T-cell (primary cell): ENCODE measurements around the gene IFNA1. TPM values are rescaled to one million over a fixed set of nuclear protein-coding genes. Genes with fewer than 3 reads are reported as not detected.
"Not testable (repeated sequence)": the region's sequence is repeated elsewhere in the genome, so short reads cannot be mapped to it uniquely, and the experiment has no call there.

Experiments used
- ATAC-seq, 4 experiments: fragments of 200-7000 bp in 3 of 4; fragments of 150-1000 bp in 1 of 4; cut with Tn5 transposase; replicated peaks in 1 of 4; 1 replicate in 3 of 4; 2 replicates in 1 of 4; pipeline ENCODE4 v1.10.0; 2021; ENCODE audit warnings: moderate library complexity in 3 of 4, mild to moderate bottlenecking in 2 of 4, moderate number of reproducible peaks in 1 of 4
- CTCF ChIA-PET, 2 donors: fragments of 300-600 bp; sonication (Branson Sonifier 250); formaldehyde crosslinking; loops; one replicate each; lab custom pipeline; 2022; ENCODE audit warnings: antibody characterized with exemption in 2 of 2; lab: Charles Lee
- POLR2A ChIA-PET, 2 donors: fragments of 300-600 bp; sonication (Branson Sonifier 250); formaldehyde crosslinking; loops; one replicate each; lab custom pipeline; 2022; ENCODE audit warnings: antibody characterized with exemption in 2 of 2; lab: Charles Lee
- DNase-seq, 35 experiments: peaks; one replicate each; pipeline versions ENCODE4 v3.0.0 to v3.0.0-alpha.2; 2013 to 2023
- H3K27ac ChIP-seq: one replicate; pipeline ENCODE4 v1.5.1; 2013; ENCODE audit warnings: low read length
- H3K27me3 ChIP-seq, 2 experiments: replicated peaks in 1 of 2; 1 replicate in 1 of 2; 2 replicates in 1 of 2; pipeline versions ENCODE4 v1.6.1 to v1.7.0; 2013; ENCODE audit warnings: low read length in 1 of 2, mixed read lengths in 1 of 2; ENCODE audit not compliant: control insufficient read depth in 2 of 2, insufficient read depth in 2 of 2; ENCODE audit errors: extremely low read depth in 1 of 2
- H3K36me3 ChIP-seq, 2 donors: 1 replicate in 1 of 2; 2 replicates in 1 of 2; pipeline versions ENCODE4 v1.6.1 to v1.7.0; 2013; ENCODE audit warnings: low read length in 1 of 2; ENCODE audit not compliant: control insufficient read depth in 2 of 2, insufficient read depth in 1 of 2; ENCODE audit errors: extremely low read depth in 1 of 2
- H3K4me1 ChIP-seq, 2 experiments: 1 replicate in 1 of 2; 2 replicates in 1 of 2; pipeline versions ENCODE4 v1.6.1 to v1.7.0; 2013; ENCODE audit warnings: low read length in 2 of 2, mixed read lengths in 1 of 2; ENCODE audit not compliant: insufficient read depth in 2 of 2, control insufficient read depth in 1 of 2; ENCODE audit errors: extremely low read depth in 1 of 2
- H3K4me3 ChIP-seq, 2 donors: 1 replicate in 1 of 2; 2 replicates in 1 of 2; pipeline versions ENCODE4 v1.5.1 to v1.7.0; 2013; ENCODE audit warnings: mild to moderate bottlenecking in 2 of 2, low read length in 1 of 2, moderate library complexity in 1 of 2; ENCODE audit not compliant: control insufficient read depth in 1 of 2; ENCODE audit errors: extremely low read depth in 1 of 2
- H3K9me3 ChIP-seq: 2 replicates; pipeline ENCODE4 v1.7.0; 2013
- H3K27ac Mint-ChIP-seq, 2 donors: one replicate each; pipeline ENCODE4 v1.8.0; 2020 to 2021; ENCODE audit warnings: mild to moderate bottlenecking in 2 of 2, mixed read lengths in 2 of 2
- H3K27me3 Mint-ChIP-seq, 2 donors: one replicate each; pipeline ENCODE4 v1.8.0; 2021 to 2022; ENCODE audit warnings: mixed read lengths in 2 of 2
- H3K36me3 Mint-ChIP-seq: one replicate; pipeline ENCODE4 v1.8.0; 2021; ENCODE audit warnings: mixed read lengths
- H3K4me1 Mint-ChIP-seq, 3 donors: one replicate each; pipeline ENCODE4 v1.8.0; 2020 to 2022; ENCODE audit warnings: mixed read lengths in 3 of 3, mild to moderate bottlenecking in 1 of 3
- H3K4me3 Mint-ChIP-seq, 3 donors: one replicate each; pipeline ENCODE4 v1.8.0; 2020 to 2022; ENCODE audit warnings: mild to moderate bottlenecking in 3 of 3, mixed read lengths in 3 of 3, moderate library complexity in 3 of 3
- H3K9me3 Mint-ChIP-seq, 3 donors: one replicate each; pipeline ENCODE4 v1.8.0; 2020 to 2022; ENCODE audit warnings: mixed read lengths in 3 of 3
- WGBS: methylation state at CpG from one replicate; pipeline ENCODE4 v1.1.5; 2013; ENCODE audit warnings: missing lambda C conversion rate; ENCODE audit not compliant: insufficient coverage; 5-methylcytosine and 5-hydroxymethylcytosine counted together
- total RNA-seq, 35 experiments: library from RNA in 6 of 35; stranded (reverse) in 6 of 35; fragments of 120-200 nt in 1 of 35; gene quantifications; one replicate each; pipeline versions ENCODE4 v1.2.1 to v1.2.4 and lab custom pipeline; 2013 to 2026

The IFNA1 gene
- total RNA-seq, 5 donors from 2014 or later (not counting 1 experiment from before 2014, with no cell fraction given): not detected

DNA sequence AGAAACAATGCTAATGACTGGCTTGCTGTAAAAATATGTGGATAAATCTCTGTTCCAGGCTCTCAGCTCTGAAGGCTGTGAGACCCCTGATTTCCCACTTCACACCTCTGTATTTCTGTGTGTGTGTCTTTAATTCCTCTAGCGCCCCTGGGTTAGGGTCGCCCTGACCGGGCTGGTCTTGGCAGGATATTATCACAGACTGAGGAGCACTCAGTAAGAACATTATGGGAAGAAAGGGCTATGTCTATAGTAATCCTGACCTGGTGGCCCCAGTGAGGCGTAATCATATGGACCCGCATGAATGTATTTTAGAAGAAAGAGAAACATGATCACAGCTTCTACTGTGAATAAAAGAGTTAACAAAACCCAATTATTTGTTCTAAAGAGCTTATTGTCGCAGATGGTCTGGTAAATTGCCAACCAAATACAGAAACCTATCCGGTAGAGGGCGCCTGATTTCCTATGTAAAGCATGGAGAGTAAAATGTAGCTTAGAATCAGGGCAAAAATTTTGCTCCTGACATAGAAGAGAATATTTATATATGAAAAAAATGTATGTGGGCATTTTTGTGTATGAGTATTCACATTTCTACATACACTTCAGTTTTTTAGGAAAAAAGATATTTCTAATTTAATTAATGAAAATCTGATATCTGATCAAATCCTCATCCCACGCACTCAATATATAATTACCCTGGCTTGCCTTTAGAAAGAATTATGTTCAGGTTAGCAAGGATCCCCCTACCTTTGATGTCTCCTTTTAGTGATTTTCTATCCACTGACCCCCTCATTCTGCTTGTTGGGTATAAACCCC lies 5.8 kb upstream of the IFNA1 start:
- H3K4me3 Mint-ChIP-seq: no peak overlapping the region
- H3K4me1 ChIP-seq: no peaks in the 10 kb centered on the region
- no peak overlapping the region for H3K4me3 ChIP-seq
- H3K27me3 Mint-ChIP-seq: peaks cover 25 to 27% of the 10 kb centered on the region in 2 donors
- H3K27ac ChIP-seq: no peak overlapping the region
- no peaks in the 10 kb centered on the region for H3K9me3 ChIP-seq
- ATAC-seq (peak in 1 of 4 experiments; percentile 35), DNase-seq (peak in 27 of 35 experiments; percentile 13 to 71 (median 34))
- no peaks in the 10 kb centered on the region for H3K36me3 Mint-ChIP-seq
- H3K27ac Mint-ChIP-seq: no peak overlapping the region
- H3K27me3 ChIP-seq: peaks cover 0 to 12% of the 10 kb centered on the region in 2 experiments
- WGBS: 90% methylated on average over 2 of the region's 9 CpGs
- H3K4me1 Mint-ChIP-seq: no peaks in the 10 kb centered on the region
- ChIA-PET CTCF (interaction anchor here (0.6 to 2.4 kb wide), 34 partner anchors 9 to 1110 kb away, joined by 3 to 34 read pairs (median 4); partner anchors contain the start of gene KLHL9 (in 1 of the 2)), POLR2A (interaction anchor here in 1 of 2 donors (0.6 kb wide), 2 partner anchors 14 to 197 kb away, joined by 3 to 7 read pairs; no protein-coding TSS in a partner anchor)
- no peaks in the 10 kb centered on the region for H3K9me3 Mint-ChIP-seq
- no peaks in the 10 kb centered on the region for H3K36me3 ChIP-seq

DNA sequence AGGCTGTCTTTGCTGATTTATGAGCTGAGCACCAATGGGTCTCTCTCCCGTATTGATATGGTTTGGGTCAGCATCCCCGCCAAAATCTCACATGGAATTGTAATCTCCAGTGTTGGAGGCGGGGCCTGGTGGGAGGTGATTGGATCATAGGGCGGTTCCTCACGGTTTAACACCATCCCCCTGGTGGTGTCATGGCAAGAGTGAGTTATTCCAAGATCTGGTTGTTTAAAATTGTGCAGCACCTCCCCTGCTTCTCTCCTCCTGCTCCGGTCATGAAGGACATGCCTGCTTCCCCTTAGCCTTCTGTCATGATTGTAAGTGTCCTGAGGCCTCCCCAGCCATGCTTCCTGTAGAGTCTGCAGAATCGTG lies 5.2 kb upstream of the IFNA1 start:
- peaks cover 19 to 27% of the 10 kb centered on the region in 2 donors for H3K27me3 Mint-ChIP-seq
- POLR2A ChIA-PET: not testable (repeated sequence)

DNA sequence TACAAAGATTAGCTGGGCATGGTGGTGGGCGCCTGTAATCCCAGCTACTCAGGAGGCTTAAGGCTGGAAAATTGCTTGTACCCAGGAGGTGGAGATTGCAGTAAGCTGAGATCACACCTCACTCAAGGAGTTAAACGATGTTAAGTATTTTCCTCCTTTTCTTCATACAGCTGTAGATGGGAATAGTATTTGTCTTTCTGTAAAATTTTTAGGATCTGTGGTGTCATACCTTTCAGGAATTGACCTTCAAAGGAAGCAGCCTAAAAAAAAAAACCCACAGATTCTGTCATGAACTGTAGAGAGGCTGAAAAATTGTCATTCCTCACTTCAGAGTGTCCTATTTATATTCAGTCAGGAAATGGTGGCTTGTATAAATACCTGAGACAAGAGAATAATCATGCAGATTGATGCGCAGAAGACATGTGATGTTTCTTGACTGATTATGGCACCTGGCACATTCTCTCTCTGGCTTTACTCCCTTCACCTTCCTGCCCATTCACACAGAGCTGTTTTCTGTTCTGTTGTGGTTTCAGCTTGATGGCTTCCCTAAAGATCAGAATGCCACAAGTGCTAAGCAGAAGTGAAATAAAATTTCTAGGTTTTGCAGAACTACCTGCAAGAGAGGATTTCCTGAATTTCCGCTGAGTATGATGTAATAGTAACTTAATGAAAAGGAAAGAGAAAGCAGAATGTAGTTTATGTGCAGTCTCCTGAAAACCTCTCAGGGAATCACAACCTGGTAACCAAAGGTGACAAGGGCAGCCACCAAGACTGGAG lies 3.8 kb downstream of the IFNA1 start:
- WGBS: 0% methylated on average over 1 of the region's 4 CpGs
- Histone ChIP-seq H3K9me3 (no peaks in the 10 kb centered on the region), H3K27ac (peak overlapping the region; percentile 38), H3K27me3 (no peaks in the 10 kb centered on the region), H3K36me3 (no peaks in the 10 kb centered on the region), H3K4me1 (peaks cover 8 to 12% of the 10 kb centered on the region in 2 experiments), H3K4me3 (peak overlapping the region in 1 of 2 donors; percentile 44)
- DNase-seq (peak in 23 of 35 experiments; percentile 4 to 72 (median 31)), ATAC-seq (peak; percentile 85 to 95 (median 86))
- H3K27ac Mint-ChIP-seq: peak overlapping the region; percentile 79 to 85
- ChIA-PET POLR2A (interaction anchor here in 1 of 2 donors (0.6 kb wide), 1 partner anchor 332 kb away, joined by 3 read pairs; no protein-coding TSS in a partner anchor), CTCF (interaction anchor here (0.6 to 3.1 kb wide), 7 partner anchors 9 to 344 kb away, joined by 3 to 16 read pairs (median 4); no protein-coding TSS in a partner anchor)
- H3K4me1 Mint-ChIP-seq: peaks cover 15 to 18% (median 15%) of the 10 kb centered on the region in 3 donors
- H3K4me3 Mint-ChIP-seq: peak overlapping the region; percentile 8 to 27 (median 25)
- H3K9me3 Mint-ChIP-seq: no peaks in the 10 kb centered on the region
- peaks cover 0 to 2% of the 10 kb centered on the region in 2 donors for H3K27me3 Mint-ChIP-seq
- no peaks in the 10 kb centered on the region for H3K36me3 Mint-ChIP-seq

More for the DNA sequence above, 5.2 kb upstream of the IFNA1 start:
- not testable (repeated sequence) for H3K9me3 Mint-ChIP-seq, ATAC-seq, H3K4me3 ChIP-seq, H3K36me3 Mint-ChIP-seq, H3K9me3 ChIP-seq, H3K27me3 ChIP-seq, H3K4me1 Mint-ChIP-seq, H3K4me3 Mint-ChIP-seq, H3K27ac ChIP-seq, DNase-seq, H3K4me1 ChIP-seq, H3K36me3 ChIP-seq, H3K27ac Mint-ChIP-seq
- CTCF ChIA-PET: interaction anchor here (0.7 to 2.4 kb wide), 31 partner anchors 9 to 1111 kb away, joined by 3 to 34 read pairs (median 4); partner anchors contain the start of gene KLHL9 (in 1 of the 2)
- WGBS: no CpG with 5 or more reads among the region's 7 CpGs

DNA sequence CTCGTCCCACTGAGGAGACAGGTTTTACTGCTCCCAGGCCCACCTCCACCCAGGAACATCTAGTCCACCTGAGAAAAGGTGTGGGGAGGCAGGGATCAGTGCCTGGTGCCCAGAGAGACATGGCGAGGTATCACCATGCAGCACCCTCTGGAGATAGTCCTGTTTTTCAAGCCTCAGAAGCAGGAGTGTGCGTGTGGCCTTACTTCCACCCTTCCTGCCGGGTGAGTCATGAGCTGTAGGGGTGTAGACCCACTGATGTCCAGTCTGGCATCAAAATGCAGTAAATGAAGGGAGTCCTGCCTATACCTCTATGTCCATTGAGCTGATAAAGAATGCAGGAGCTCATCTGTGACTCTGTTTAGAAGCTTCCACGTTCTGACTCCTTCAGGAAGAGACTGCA lies 9.1 kb downstream of the IFNA1 start:
- H3K27me3 Mint-ChIP-seq, H3K27ac ChIP-seq, H3K4me1 Mint-ChIP-seq, H3K36me3 ChIP-seq, POLR2A ChIA-PET, H3K4me3 Mint-ChIP-seq, H3K4me3 ChIP-seq, H3K9me3 Mint-ChIP-seq, H3K36me3 Mint-ChIP-seq, DNase-seq, H3K4me1 ChIP-seq, H3K27ac Mint-ChIP-seq, ATAC-seq, H3K27me3 ChIP-seq, H3K9me3 ChIP-seq: not testable (repeated sequence)
- CTCF ChIA-PET: interaction anchor here in 1 of 2 donors (1.3 kb wide), 1 partner anchor 15 kb away, joined by 3 read pairs; no protein-coding TSS in a partner anchor
- WGBS: 100% methylated on average over 1 of the region's 5 CpGs

DNA sequence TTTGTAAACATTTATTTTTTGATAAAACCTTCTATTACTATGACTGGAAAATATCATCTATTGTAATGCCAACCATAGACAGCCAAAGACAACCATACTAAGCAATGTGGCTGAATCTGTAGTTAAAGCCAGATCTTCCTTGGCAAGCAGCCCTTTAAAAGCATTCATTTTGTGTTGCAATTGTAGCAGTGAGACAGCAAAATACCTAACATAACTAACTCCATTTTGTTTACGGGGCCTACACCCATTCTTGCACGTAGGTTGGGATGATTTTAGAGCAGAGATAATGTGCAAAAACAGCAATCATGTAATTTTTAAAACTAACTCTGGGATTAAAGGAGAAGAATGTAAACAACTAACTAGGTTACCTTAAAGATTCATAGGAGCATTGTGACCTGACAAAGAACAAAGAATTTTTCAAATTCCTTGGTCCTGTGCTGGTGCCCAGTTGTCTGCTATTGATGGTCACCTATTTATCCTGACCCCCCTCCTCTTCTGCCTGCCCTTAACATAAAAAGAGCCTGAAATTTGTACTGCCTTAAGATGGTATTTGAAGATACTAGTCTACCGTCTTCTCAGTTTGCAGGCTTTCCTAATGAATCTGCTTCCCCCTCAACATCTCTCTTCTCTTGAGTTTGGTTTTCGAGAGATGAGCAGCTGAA lies 10.6 kb downstream of the IFNA1 start:
- WGBS: no CpG with 5 or more reads among the region's 4 CpGs
- Histone ChIP-seq H3K27ac (no peak overlapping the region), H3K4me1 (no peaks in the 10 kb centered on the region), H3K9me3 (no peaks in the 10 kb centered on the region), H3K27me3 (no peaks in the 10 kb centered on the region), H3K4me3 (no peak overlapping the region), H3K36me3 (no peaks in the 10 kb centered on the region)
- Mint-ChIP-seq H3K27ac (no peak overlapping the region), H3K4me1 (peaks cover 0 to 2% (median 0%) of the 10 kb centered on the region in 3 donors), H3K27me3 (peaks cover 3 to 5% of the 10 kb centered on the region in 2 donors), H3K9me3 (no peaks in the 10 kb centered on the region), H3K4me3 (no peak overlapping the region), H3K36me3 (no peaks in the 10 kb centered on the region)
- ChIA-PET CTCF (no interaction called here), POLR2A (no interaction called here)
- ATAC-seq (no peak), DNase-seq (no peak)
